Osteoblast (primary cell): ENCODE results near the gene PDS5B. TPM values are rescaled to one million over a fixed set of nuclear protein-coding genes. Genes with fewer than 3 reads are reported as not detected.

Experiments used
- DNase-seq: peaks from one replicate; pipeline ENCODE4 v3.0.0; 2011; ENCODE audit warnings: low spot score, mixed read lengths; ENCODE audit not compliant: insufficient read length; ENCODE audit errors: missing footprints
- H2AFZ ChIP-seq: 2 replicates; pipeline ENCODE4 v1.6.0; 2011; ENCODE audit warnings: mild to moderate bottlenecking, low read length
- H3K27ac ChIP-seq: 2 replicates; pipeline ENCODE4 v1.5.1; 2011; ENCODE audit warnings: mild to moderate bottlenecking, low read depth, low read length, moderate library complexity
- H3K27me3 ChIP-seq: 2 replicates; pipeline ENCODE4 v1.6.0; 2012; ENCODE audit warnings: mild to moderate bottlenecking, control low read depth, inconsistent platforms, low read length, moderate library complexity; ENCODE audit not compliant: insufficient read depth
- H3K36me3 ChIP-seq: 2 replicates; pipeline ENCODE4 v1.5.1; 2011; ENCODE audit warnings: mild to moderate bottlenecking, low read length, control low read depth, moderate library complexity; ENCODE audit not compliant: insufficient read depth
- H3K4me1 ChIP-seq: 2 replicates; pipeline ENCODE4 v1.5.1; 2011; ENCODE audit warnings: mild to moderate bottlenecking, low read length, control low read depth, moderate library complexity; ENCODE audit not compliant: insufficient read depth
- H3K4me2 ChIP-seq: 2 replicates; pipeline ENCODE4 v1.6.0; 2011; ENCODE audit warnings: mild to moderate bottlenecking, low read length; ENCODE audit not compliant: insufficient read depth
- H3K4me3 ChIP-seq: fragments of 200-600 bp; sonication (generic); 3 replicates; pipeline ENCODE4 v1.5.1; 2012; ENCODE audit warnings: mild to moderate bottlenecking, low read length, inconsistent platforms; ENCODE audit not compliant: insufficient read depth
- H3K79me2 ChIP-seq: 2 replicates; pipeline ENCODE4 v1.6.0; 2012; ENCODE audit warnings: mild to moderate bottlenecking, low read length, control low read depth, inconsistent platforms; ENCODE audit not compliant: insufficient read depth
- H3K9me3 ChIP-seq: 2 replicates; pipeline ENCODE4 v1.5.1; 2011; ENCODE audit warnings: low read depth, low read length, control low read depth
- H4K20me1 ChIP-seq: 2 replicates; pipeline ENCODE4 v1.6.0; 2012; ENCODE audit warnings: mild to moderate bottlenecking, low read length, control low read depth; ENCODE audit not compliant: insufficient read depth
- total RNA-seq: library from RNA; depleted of rRNA; stranded (reverse); fragments of >200 nt; gene quantifications from 2 replicates; pipeline ENCODE4 v1.2.3, GENCODE V29; 2012
- TF ChIP-seq, protein P1 (sequence below): IDR thresholded peaks from 2 replicates; pipeline ENCODE4 v1.5.1; 2011; ENCODE audit warnings: mild to moderate bottlenecking, low read depth, low read length, moderate library complexity; ENCODE audit errors: extremely low read depth

PDS5B gene
- total RNA-seq, 1 donor = 23.2 TPM

DNA sequence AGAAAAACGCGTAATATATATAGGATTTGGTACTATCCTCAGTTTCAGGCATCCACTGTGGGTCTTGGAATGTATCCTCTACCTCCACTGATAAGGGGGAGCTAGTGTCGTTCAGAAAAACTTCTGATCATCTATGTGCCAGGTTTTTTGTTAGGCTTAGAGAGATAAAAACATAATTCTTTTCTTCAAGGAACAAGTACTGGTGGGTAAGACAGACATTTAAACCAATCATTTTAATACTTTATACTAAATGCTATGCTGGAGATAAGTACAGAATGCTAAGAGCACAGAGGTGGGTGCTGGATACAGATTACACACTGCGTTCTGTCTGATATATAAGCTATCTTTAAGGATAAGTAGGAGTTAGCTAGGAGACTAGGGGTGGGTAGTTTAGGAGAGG lies 166.1 kb downstream of the PDS5B start:
- DNase-seq = no peak
- H3K27ac ChIP-seq = no peak overlapping the region
- H2AFZ ChIP-seq = no peak overlapping the region
- H4K20me1 ChIP-seq = no peaks in the 10 kb centered on the region
- H3K9me3 ChIP-seq = no peaks in the 10 kb centered on the region
- no peak overlapping the region for H3K4me2 ChIP-seq
- no peaks in the 10 kb centered on the region for H3K4me1 ChIP-seq
- H3K36me3 ChIP-seq = no peaks in the 10 kb centered on the region
- TF ChIP-seq, protein P1, sequence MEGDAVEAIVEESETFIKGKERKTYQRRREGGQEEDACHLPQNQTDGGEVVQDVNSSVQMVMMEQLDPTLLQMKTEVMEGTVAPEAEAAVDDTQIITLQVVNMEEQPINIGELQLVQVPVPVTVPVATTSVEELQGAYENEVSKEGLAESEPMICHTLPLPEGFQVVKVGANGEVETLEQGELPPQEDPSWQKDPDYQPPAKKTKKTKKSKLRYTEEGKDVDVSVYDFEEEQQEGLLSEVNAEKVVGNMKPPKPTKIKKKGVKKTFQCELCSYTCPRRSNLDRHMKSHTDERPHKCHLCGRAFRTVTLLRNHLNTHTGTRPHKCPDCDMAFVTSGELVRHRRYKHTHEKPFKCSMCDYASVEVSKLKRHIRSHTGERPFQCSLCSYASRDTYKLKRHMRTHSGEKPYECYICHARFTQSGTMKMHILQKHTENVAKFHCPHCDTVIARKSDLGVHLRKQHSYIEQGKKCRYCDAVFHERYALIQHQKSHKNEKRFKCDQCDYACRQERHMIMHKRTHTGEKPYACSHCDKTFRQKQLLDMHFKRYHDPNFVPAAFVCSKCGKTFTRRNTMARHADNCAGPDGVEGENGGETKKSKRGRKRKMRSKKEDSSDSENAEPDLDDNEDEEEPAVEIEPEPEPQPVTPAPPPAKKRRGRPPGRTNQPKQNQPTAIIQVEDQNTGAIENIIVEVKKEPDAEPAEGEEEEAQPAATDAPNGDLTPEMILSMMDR = no peak
- H3K4me3 ChIP-seq = no peak overlapping the region
- no peaks in the 10 kb centered on the region for H3K79me2 ChIP-seq
- no peaks in the 10 kb centered on the region for H3K27me3 ChIP-seq

DNA sequence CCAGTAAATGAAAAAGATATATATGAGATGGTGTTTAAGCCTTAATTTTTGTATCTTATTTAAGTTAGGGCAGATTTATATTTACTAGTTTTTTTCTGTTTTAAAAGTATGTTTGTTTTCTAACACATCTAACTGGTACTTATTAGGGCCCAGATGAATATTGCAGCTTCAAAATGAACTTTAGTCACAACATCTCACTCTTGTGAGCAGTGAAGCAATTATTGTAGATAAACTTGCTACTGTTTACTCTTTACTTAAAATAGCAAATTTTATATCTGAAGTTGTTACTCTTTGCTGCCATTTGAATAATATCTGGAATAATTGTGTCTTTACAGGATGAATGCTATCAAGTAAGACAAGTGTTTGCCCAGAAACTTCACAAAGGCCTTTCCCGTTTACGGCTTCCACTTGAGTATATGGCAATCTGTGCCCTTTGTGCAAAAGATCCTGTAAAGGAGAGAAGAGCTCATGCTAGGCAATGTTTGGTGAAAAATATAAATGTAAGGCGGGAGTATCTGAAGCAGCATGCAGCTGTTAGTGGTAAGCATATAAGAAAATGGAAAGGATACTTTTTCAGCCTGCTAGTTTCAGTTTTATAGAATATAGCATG lies 166.8 kb downstream of the PDS5B start:
- H3K9me3 ChIP-seq = no peaks in the 10 kb centered on the region
- no peak overlapping the region for H3K4me3 ChIP-seq
- H3K27ac ChIP-seq = no peak overlapping the region
- H3K4me2 ChIP-seq = no peak overlapping the region
- H3K36me3 ChIP-seq = no peaks in the 10 kb centered on the region
- H4K20me1 ChIP-seq = no peaks in the 10 kb centered on the region
- H3K4me1 ChIP-seq = no peaks in the 10 kb centered on the region
- no peak for DNase-seq
- H3K79me2 ChIP-seq = no peaks in the 10 kb centered on the region
- no peak overlapping the region for H2AFZ ChIP-seq
- no peaks in the 10 kb centered on the region for H3K27me3 ChIP-seq
- TF ChIP-seq, protein P1 = no peak

DNA sequence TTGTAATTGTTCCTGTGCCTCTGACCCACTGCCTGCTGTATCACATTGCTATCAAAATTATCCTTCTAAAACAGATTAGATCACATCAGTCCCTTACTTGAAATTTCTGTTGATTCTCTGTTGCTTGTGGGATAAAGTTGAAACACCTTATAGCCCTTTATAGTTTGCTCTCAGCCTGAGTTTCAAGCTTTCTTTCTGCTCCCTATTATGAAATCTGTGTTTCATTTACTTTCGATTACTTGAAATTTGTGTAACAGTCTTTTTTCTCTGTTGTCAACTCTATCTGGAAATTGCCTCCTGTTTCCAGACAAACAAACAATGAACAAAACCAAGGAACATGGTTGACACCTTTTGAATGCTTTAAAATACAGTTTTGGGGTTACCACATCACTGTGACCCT lies 167.9 kb downstream of the PDS5B start:
- Histone ChIP-seq H3K36me3 (no peaks in the 10 kb centered on the region), H3K4me1 (no peaks in the 10 kb centered on the region), H3K9me3 (no peaks in the 10 kb centered on the region), H3K27ac (no peak overlapping the region), H3K4me2 (no peak overlapping the region), H3K27me3 (no peaks in the 10 kb centered on the region), H3K79me2 (no peaks in the 10 kb centered on the region), H4K20me1 (no peaks in the 10 kb centered on the region), H2AFZ (no peak overlapping the region), H3K4me3 (no peak overlapping the region)
- no peak for DNase-seq
- TF ChIP-seq, protein P1 = no peak

DNA sequence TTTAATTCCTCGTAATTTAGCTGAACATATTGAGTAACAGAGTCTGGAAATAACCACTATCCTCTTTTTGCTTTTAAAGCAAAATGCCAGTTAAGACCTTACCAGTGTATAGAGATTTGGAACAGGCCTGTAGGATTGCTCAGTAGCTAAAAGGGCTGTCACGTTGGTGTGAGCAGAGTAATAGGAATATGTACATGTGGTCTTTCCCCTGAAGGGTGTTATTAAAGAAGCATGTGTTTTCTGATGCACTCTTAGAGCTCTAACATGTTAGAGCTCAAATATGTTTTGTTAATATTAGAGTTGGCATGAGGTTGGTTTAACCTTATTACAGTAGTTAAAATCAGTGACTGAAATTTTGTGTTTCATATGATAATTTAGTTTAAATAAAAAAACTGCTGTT lies 172.9 kb downstream of the PDS5B start:
- no peaks in the 10 kb centered on the region for H3K27me3 ChIP-seq
- H3K27ac ChIP-seq = no peak overlapping the region
- no peak overlapping the region for H3K4me3 ChIP-seq
- no peaks in the 10 kb centered on the region for H4K20me1 ChIP-seq
- peaks cover 15% of the 10 kb centered on the region for H3K36me3 ChIP-seq
- H3K4me1 ChIP-seq = no peaks in the 10 kb centered on the region
- TF ChIP-seq, protein P1 = no peak
- DNase-seq = no peak
- H3K79me2 ChIP-seq = no peaks in the 10 kb centered on the region
- H2AFZ ChIP-seq = no peak overlapping the region
- no peak overlapping the region for H3K4me2 ChIP-seq
- no peaks in the 10 kb centered on the region for H3K9me3 ChIP-seq
